ENCODE measurements around the gene BCR.

Gene BCR

GRCh38 chr22:23278883-23279675 lies 98.8 kb downstream of the BCR start:
- DNase-seq (ENCODE audit: low read depth) = no peak
- TF ChIP-seq CTCF (conservative IDR thresholded peaks at IDR 0.05; ENCODE audit: low read depth, low read length) = no peak

GRCh38 chr22:23279781-23280180 lies 99.5 kb downstream of the BCR start:
- no peak for DNase-seq (ENCODE audit: low read depth)
- TF ChIP-seq CTCF (conservative IDR thresholded peaks at IDR 0.05; ENCODE audit: low read depth, low read length) = no peak
- no peak overlapping the region for H3K4me3 ChIP-seq (ENCODE audit: low read length)

More at GRCh38 chr22:23278883-23279675, 98.8 kb downstream of the BCR start:
- no peak overlapping the region for H3K4me3 ChIP-seq (ENCODE audit: low read length)

GRCh38 chr22:23280356-23281052 lies 100.2 kb downstream of the BCR start:
- no peak for TF ChIP-seq CTCF (conservative IDR thresholded peaks at IDR 0.05; ENCODE audit: low read depth, low read length)
- DNase-seq (ENCODE audit: low read depth) = no peak
- H3K4me3 ChIP-seq (ENCODE audit: low read length) = no peak overlapping the region

- H3K4me3 ChIP-seq (ENCODE audit: low read length) = no peak overlapping the region
- TF ChIP-seq CTCF (conservative IDR thresholded peaks at IDR 0.05; ENCODE audit: low read depth, low read length) = no peak
- DNase-seq (ENCODE audit: low read depth) = no peak
Observed at GRCh38 chr22:23281053-23281405, 100.7 kb downstream of the BCR start.

GRCh38 chr22:23281406-23282088 lies 101.2 kb downstream of the BCR start:
- peak; percentile 56 for DNase-seq (ENCODE audit: low read depth)
- TF ChIP-seq CTCF (conservative IDR thresholded peaks at IDR 0.05; ENCODE audit: low read depth, low read length) = peak; percentile 90
- no peak overlapping the region for H3K4me3 ChIP-seq (ENCODE audit: low read length)

- no peak overlapping the region for H3K4me3 ChIP-seq (ENCODE audit: low read length)
- TF ChIP-seq CTCF (conservative IDR thresholded peaks at IDR 0.05; ENCODE audit: low read depth, low read length) = no peak
- peak; percentile 96 for DNase-seq (ENCODE audit: low read depth)
Observed at GRCh38 chr22:23282089-23282501, 101.8 kb downstream of the BCR start.
